GM21367 (cell line): ENCODE data around the gene SLBP.

ENCODE experiments used
- ATAC-seq: cut with Tn5 transposase; IDR thresholded peaks from one replicate; pipeline ENCODE4 v1.9.1; 2021; ENCODE audit not compliant: unreplicated experiment

The SLBP gene

DNA sequence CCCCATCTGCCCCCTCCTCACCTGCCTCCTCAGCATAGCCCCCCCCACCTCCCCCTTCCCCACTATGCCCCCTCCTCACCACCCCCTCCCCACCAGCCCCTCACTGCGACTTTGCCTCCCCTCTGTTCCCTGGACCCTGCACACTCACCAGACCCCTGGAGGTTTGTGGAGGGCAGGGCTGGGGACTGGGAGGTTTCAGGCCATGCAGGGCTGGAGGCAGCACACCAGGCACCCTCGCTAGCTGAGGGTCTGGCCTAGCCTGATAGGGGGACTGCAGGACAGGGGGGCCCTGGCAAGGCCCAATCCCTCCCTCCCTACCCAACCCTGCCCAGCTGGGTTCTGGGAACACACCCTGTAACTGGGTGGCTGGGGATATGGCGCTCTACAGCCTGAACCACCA is 37.3 kb upstream of the SLBP start:
- no peak for ATAC-seq

DNA sequence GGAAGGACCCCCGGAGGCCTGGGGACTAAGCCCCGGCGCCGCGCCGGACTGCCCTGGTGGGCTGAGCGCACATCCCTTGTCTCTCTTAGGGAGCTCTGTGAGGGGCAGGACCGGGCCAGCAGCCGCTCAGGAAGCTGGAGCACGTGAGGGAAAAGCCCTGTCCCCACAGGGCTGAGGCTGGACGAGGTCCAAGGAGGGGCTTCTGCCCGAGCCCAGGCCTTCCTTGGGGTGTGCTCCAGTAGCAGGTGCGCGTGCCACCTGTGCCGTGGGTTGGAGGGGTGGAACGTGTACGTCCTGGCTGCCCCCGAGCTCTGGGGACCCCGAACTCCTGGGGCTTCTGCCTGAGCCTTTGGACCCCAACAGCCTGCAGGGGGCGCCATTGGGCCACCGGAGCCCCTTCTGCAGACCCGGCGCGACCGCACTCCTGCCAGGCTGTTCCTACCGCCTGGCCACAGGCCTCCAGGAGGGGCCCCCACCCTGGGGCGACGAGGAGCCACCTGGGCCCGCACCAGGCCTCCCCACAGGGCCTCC is 36.4 kb upstream of the SLBP start:
- no peak for ATAC-seq

DNA sequence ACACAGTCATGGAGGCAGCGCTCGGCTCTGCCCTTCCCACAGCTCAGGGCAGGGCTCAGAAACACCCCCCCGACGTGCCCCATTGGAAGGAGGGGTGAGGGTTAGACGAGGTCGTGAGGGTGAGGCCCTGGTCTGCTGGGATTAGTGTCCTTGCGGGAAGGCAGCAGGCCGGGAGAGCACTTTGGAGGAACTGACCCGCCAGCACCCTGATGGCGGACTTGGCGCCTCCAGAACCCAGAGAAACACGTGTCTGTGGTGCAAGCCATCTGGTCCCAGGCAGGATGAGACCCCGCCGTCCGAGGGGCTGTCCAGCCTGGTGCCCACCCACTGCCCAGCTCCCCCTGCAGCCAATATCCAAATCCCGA is 35.5 kb upstream of the SLBP start:
- no peak for ATAC-seq

DNA sequence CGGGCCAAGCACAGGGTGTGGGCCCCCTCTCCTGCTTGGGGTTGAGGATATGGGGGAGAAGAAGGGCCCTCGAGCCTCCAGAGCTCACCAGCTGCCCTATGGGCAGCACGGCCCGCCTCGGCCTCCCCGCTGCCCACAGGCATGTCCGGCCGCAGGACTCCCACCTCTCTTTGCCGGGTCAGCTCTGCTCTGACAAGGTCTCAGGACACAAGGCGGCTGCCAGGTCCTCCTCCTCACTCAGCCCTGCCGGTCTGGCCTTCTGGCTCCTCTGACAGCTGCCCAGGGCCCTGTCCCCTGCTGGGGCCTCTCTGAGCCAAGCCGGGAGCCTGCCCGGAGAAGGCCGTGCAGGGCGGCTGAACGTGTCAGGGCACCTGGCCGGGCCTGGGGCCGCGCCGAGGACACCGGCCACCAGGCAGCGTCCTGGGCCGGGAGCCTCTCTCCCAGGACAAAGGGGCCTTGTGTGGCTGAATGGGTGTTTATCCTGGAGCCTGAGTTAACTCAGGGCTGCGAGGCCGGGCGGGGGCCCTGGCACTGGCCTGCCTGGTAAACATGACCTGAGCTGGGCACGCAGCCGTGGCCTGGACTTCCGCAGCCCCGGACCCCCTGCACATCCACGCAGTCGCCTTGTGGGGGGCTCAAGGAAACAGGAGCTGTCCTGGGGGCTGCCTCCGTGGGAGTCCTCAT is 34.9 kb upstream of the SLBP start:
- no peak for ATAC-seq

DNA sequence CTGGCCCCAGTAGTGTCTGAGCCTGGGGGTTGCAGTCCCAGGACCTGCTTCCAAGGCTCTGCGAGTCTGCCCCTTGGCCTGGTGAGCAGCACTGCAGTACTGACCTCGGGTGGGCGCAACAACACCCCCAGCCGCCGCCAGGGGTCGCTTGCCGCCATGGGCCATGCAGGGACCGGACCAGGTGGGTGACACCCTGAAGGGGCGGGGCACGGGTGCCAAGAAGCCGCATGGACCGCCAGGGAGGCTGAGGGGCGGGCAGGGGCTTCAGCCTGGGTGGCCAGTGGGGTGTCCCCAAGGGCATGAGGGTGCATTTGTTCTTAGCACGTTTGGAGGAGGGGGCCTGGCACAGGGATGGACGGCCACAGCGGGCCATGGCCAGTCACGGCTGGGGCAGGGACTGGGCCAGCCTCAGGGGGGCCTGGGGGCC is 34.2 kb upstream of the SLBP start:
- no peak for ATAC-seq

DNA sequence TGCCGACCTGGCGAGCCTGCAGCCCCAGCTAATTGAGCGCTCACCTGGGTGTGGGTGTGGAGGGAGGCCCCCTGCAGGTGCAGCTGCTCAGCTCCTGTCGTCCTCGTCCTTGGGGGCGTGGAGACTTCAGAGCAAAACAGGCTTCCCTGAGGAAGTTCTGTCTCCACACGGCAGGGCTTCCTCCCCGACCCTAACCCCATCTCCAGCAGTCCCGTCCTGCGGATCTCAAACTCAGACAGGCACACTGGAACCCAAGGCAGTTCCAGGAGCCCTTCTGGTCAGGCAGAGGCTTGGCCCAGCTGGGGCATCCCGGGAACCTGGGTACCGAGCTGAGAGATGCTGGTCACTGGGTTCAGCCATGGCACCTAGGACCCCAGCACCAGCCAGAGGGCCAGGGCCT is 33.6 kb upstream of the SLBP start:
- no peak for ATAC-seq

DNA sequence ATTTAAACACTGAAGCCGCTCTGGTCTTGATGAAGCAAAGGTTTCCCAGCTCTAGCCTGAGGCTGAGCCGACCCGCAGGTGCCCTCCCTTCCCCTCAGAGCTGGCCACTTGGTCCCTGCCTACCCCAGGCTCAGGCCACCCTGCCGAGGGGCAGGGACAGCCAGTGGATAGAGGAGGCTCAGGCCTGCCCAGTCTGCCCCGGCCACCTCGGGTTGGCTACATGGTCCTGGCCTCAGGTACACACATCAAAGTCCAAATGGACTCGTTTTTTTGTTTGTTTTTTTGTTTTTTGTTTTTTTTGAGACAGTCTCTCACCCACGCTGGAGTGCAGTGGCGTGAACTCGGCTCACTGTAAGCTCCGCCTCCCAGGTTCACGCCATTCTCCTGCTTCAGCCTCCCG is 33.0 kb upstream of the SLBP start:
- ATAC-seq = no peak

DNA sequence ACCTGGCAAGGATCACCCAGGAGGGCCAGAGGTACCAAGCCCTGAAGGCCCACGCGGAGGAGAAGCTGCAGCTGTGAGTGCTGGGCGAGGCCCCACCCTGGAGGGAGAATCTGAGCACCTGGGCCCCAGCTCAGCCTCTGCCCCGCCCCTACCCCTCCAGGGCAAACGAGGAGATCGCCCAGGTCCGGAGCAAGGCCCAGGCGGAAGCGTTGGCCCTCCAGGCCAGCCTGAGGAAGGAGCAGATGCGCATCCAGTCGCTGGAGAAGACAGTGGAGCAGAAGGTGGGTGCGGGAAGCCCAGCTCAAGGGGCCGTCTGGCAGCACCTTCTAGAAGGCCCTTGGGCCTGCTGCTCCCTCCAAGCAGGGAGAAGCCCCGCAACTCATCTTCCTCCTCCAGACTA is 32.4 kb upstream of the SLBP start:
- ATAC-seq = no peak

DNA sequence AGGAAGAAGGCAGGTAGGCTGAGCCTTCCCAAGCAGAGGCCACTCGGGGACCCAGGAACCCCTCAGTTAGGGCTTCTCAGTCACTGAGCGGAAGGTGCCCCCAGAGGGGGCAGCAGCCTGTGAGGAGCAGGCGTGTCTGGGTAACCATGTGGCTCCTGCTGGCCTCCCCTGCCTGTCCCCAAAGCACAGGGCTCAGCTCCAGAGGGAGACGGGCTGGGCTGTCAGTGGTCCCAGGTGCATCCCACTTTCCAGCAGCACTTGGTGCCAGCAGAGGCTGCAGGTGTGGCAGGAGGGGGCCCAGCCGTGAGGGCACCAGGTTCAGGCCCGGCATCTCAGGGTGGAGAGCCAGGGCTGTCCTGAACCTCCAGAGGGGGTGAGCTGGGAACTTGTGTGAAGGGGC is 31.9 kb upstream of the SLBP start:
- no peak for ATAC-seq

DNA sequence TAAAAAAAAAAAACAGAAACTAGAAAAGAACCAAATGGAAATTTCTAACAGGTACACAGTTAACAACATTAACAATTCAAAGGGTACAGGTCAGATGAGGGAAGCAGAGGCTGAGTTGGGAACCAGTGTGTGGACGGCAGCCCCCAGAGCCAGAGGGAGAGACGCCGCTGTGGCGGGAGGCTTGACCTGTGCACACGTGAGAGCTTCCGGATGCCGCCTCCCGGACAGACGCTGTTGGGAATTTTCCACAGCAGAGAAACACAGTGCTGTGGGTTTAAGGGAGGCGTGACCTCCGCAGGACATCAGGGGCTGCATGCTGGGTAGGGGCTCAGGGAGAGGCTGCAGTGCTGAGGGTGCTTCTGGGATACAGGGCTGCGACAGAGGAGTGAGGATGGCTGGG is 31.4 kb upstream of the SLBP start:
- ATAC-seq = no peak

DNA sequence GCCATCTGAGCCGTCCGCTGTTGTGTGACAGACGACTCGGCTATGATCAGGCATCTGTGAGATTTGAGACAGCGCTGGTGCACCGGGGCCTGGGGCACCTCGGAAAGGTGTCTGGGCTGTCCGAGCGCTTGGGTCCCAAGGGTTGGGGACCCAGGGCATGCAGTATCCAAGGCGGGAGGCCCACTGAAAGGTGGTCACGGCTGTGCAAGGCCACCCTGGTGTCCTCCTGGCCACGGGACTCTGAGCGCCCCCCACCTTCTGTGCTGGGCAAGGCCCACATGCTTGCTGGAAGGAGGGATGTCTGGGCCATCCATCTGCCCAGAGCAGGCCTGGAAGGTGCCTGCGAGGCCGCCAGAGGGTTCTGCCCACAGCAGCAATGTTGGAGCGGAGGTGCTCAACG is 29.1 kb upstream of the SLBP start:
- ATAC-seq = no peak

DNA sequence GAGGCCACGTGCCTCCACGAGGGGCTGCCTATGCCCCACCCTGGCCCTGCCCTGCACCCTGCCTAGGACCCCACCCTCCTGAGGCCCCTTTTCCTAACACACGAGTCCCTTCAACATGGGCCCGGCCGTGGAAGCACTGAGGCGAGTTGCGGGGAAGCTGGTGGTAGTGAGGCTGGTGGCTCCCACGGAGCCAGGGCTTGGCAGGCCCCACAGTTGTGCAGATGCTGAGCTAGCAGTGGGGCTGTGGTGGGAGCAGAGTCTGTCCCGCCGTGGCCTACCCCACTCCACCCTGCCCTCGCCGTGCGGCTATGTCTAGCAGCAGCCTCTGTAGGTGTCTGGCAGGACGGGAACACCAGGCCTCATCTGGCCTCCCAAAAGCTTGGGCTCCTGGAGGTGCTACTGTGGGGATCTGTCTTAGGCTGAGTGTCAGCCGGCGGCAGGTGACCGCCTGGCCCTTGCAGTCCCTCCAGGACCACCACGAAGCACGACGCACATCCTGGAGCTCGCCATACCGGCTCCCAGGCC is 28.0 kb upstream of the SLBP start:
- ATAC-seq = no peak

DNA sequence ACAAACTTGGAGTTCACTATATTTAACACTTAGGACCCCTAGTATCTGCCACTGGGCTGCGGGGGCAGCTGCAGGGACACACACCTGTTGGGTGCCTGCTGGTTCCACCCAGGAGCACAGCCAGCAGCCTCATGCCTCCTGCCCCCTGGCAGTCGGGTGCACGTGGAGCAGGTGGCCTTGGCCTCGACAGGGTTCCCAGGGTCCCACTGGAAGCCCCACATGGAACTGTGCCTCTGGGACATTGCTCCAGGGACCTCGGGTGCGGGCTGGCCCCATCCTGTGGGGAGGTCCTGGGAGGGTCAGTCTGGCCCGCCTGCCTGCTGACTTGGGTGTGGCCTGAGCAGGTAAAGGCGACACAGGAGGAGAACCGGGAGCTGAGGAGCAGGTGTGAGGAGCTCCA is 27.2 kb upstream of the SLBP start:
- no peak for ATAC-seq

DNA sequence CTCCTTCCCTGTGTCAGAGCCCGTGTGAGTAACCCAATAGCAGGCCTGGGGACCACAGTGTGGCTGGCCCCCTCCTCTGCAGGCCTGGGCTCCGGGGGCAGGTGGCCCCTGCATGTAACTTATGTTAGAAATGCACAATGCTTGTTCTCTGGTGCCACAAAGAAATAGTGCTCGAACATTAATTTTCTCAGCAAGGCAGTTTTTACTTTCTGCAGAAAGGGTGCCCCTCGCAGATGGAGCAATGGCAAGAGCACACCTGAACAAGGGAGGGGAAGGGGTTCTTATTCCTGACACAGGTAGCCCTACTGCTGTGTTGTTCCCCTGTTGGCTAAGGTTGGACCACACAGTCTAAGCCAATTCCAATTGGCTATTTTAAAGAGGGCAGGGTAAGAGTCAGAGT is 26.3 kb upstream of the SLBP start:
- ATAC-seq = no peak

DNA sequence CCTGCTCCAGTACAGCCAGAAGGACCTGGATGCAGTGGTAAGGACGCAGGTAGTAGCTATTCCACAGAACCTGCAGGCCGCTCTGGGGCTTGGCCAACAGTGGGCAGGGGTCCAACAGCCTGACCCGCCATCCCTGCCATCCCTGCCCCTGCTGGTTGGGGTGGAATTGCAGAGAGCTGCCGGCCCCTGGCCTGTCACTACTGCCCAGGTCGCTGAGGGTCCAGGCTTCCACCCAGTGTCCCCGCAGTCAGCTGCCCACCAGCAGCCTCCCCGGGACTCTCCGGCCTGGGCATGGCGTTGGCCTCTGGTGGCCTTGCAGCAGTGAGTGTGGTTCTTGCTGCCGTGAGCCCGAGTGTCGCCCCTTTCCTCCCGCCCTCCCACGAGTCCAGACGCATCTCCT is 25.5 kb upstream of the SLBP start:
- no peak for ATAC-seq

DNA sequence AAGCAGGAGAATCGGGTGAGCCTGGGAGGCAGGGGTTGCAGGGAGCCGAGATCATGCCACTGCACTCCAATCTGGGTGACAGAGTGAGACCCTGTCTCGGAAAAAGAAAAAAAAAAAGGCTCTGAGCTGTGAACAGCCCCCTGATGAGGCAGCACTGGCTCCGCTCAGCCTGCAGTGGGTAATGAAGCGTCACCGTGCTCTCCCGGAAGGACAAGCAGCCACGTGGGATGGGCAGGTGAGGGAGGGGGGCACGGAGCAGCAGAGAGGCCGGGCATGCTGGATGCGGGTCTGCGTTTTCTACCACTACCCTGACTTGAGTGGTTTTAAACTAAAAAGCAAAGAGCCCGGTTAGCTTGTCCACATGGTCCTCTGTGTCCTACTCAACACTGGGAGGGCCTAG is 24.7 kb upstream of the SLBP start:
- ATAC-seq = no peak

DNA sequence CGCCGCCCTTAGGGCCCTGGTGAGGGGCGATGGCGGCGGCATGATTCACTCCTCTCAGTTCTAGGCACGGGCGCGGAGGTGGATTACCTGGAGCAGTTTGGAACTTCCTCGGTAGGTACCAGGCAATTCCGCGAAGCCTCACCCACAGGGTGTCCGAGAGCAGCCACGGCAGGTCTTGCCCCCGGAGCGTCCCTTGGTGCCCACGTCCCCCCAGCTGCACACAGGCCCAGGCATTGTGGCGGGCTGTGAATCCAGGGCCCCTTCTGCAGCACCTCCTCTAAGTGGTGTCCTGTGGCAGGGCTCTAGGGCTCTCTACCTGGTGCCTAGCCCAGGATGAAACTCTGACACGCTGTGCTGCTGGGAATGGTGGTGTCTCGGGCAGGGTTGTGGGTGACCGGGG is 23.1 kb upstream of the SLBP start:
- no peak for ATAC-seq

DNA sequence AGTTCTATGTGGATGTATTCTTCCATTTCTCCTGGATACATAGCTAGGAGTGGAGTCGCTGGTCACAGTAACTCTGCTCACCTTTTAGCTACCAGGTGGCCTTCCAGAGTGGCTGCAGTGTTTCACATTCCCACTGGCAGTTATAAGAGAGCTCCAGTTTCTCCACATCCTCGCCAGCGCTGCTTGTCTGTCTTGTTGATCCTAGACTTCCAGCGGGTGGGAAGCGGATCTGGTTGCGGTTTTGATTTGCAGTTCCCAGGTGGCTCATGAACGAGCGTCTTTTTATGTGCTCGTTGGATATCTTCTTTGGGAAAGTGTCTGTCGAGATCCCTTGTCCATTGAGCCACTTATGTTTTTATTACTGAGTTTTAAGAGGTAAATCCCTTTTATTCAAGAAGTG is 20.8 kb upstream of the SLBP start:
- ATAC-seq = no peak

DNA sequence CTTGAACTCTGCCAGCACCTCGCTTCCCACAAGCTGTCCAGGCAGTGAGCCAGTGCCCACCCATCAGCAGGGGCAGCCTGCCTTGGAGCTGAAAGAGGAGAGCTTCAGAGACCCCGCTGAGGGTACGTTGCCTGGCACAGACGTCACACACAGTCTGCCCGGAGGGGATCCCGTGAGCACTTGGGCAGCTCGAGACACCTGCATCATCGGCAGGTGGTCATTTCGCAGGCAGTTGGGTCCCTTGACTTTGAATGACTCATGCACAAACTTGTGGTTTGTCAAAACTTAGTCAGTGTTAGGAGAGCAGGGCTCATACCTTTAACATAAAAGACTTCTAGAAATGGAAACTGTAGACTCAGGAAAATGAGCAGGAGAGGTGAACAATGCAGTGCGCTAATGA is 19.1 kb upstream of the SLBP start:
- ATAC-seq = no peak

DNA sequence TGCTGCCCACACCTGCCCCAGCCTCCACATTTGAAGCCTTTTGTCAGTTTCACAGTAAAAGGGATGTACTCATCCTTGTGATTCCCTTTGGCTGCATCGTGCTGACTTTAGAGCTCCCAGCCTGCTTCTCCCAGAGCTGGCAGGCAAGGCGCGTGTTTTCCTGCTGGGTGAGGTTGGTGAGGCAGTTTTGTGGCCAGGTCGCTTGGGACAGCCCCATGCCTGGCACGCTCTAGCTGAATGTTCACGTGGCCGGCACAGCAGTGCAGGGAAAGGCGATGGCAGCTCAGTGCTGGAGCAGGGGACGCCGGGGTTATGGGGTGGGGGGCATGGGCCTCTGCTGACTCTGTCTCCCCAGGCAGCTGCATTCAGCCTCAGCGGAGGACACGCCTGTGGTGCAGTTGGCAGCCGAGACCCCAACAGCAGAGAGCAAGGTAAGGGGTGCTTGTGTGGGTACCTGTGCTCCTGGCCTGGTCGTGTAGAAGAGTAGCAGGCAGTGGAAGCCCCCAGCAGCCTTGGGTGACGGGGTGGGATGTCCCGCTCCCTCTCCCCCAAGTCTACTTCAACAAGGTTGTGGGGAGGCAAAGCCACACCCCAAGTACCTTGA is 18.5 kb upstream of the SLBP start:
- no peak for ATAC-seq

DNA sequence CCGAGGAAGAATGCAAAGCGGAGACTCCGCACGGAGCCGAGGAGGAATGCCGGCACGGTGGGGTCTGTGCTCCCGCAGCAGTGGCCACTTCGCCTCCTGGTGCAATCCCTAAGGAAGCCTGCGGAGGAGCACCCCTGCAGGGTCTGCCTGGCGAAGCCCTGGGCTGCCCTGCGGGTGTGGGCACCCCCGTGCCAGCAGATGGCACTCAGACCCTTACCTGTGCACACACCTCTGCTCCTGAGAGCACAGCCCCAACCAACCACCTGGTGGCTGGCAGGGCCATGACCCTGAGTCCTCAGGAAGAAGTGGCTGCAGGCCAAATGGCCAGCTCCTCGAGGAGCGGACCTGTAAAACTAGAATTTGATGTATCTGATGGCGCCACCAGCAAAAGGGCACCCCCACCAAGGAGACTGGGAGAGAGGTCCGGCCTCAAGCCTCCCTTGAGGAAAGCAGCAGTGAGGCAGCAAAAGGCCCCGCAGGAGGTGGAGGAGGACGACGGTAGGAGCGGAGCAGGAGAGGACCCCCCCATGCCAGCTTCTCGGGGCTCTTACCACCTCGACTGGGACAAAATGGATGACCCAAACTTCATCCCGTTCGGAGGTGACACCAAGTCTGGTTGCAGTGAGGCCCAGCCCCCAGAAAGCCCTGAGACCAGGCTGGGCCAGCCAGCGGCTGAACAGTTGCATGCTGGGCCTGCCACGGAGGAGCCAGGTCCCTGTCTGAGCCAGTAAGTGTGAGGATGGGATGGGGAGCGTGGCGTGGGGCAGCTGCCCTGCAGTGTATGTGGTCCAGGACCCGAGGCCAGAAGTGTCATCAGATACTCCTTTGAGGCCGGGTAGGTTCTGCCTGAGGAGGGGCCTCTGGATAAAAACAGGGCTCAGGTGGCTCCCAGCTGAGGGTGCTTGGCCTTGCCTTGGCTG is 16.2 kb upstream of the SLBP start:
- ATAC-seq = no peak
